Omental fat pad (tissue), 4 donors: ENCODE results near the gene TASP1. TPM values are rescaled to one million over a fixed set of nuclear protein-coding genes. Genes with fewer than 3 reads are reported as not detected.

Experiments
- ATAC-seq: fragments of 150-250 bp; one replicate; pipeline ENCODE4 v1.9.1; 2016; ENCODE audit warnings: mild to moderate bottlenecking, moderate library complexity; ENCODE audit not compliant: low FRiP score
- DNase-seq: peaks from one replicate; pipeline ENCODE4 v3.0.0-alpha.2; 2019; ENCODE audit warnings: low spot score
- total RNA-seq, 4 donors: library from RNA; depleted of rRNA; stranded (reverse); fragments of >200 nt; gene quantifications; one replicate each; pipeline ENCODE4 v1.1.0, GENCODE V29; 2016
- TF ChIP-seq, protein P1 (sequence below), 3 donors: fragments of 450-650 bp; IDR thresholded peaks; one replicate each; pipeline ENCODE4 v1.5.1; 2016 to 2017; ENCODE audit warnings: antibody characterized with exemption in 3 of 3, mild to moderate bottlenecking in 3 of 3, moderate library complexity in 2 of 3

Gene TASP1
- total RNA-seq, 4 donors from 2014 or later: 8.0 to 12.8 (median 11.1) TPM

DNA sequence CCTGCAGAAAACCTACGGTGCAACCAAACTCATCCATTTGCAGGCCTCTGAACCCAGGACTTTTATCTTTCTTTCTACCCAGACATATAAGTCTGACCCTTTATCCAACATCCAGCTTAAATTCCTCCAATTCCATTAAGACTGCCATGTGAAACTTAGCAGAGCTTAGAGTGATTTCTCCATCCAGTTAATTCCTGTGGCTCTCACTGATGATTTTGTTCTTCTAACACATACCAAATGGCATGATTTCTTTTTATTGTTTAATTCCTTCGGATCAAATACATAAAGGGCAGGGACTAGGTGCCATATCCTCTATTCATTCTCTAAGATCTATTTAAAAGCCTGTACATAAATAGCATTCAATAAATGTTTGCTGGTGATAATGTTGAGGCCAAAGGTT is 92.9 kb downstream of the TASP1 start:
- DNase-seq: no peak
- ATAC-seq: no peak
- TF ChIP-seq, protein P1, sequence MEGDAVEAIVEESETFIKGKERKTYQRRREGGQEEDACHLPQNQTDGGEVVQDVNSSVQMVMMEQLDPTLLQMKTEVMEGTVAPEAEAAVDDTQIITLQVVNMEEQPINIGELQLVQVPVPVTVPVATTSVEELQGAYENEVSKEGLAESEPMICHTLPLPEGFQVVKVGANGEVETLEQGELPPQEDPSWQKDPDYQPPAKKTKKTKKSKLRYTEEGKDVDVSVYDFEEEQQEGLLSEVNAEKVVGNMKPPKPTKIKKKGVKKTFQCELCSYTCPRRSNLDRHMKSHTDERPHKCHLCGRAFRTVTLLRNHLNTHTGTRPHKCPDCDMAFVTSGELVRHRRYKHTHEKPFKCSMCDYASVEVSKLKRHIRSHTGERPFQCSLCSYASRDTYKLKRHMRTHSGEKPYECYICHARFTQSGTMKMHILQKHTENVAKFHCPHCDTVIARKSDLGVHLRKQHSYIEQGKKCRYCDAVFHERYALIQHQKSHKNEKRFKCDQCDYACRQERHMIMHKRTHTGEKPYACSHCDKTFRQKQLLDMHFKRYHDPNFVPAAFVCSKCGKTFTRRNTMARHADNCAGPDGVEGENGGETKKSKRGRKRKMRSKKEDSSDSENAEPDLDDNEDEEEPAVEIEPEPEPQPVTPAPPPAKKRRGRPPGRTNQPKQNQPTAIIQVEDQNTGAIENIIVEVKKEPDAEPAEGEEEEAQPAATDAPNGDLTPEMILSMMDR (IDR thresholded peaks at IDR 0.05): no peak

DNA sequence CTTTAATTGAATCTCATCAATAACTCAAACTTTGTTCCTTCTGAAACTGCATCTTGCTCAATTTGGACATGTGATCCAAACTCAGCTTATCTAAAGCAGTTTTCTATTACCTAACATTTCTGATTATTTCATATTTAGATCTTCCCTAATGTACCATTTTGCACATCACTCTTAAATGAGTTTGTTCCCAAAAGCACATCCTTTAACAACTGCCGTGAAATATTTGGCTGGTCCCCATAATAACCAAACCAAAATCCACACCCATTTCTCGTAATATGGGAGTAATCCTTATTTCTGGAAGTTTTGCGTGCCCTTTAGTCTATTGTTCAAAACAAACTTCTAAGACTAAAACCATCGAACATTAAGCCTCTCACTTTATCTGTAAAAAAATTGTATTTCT is 94.9 kb downstream of the TASP1 start:
- TF ChIP-seq, protein P1 (IDR thresholded peaks at IDR 0.05): no peak
- DNase-seq (no peak), ATAC-seq (no peak)

- DNase-seq (no peak), ATAC-seq (no peak)
- TF ChIP-seq, protein P1 (IDR thresholded peaks at IDR 0.05): no peak
Observed at GRCh38 chr20:13535627-13536026, 103.1 kb downstream of the TASP1 start.

DNA sequence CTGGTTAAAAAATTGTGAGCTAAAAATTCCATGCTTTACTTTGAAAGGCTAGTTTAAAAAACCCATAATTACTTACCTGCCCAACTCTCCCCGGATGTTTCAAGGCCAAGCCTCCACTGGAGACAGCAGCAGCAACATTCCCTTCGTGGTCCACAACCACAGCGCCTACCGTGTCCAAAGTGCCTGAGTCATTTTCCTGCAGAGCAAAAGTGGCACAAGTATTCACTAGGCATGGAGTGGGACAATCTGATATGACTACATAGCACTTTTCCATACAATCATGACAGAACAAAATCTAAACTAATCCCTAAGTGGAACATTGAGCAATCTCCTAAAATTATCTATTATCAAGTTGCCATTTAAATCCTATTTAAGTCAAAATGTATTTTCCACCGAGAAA is 104.8 kb downstream of the TASP1 start:
- TF ChIP-seq, protein P1 (IDR thresholded peaks at IDR 0.05): no peak
- ATAC-seq (no peak), DNase-seq (no peak)

- no peak for ATAC-seq
- no peak for DNase-seq
Observed at GRCh38 chr20:13530146-13530545, 108.6 kb downstream of the TASP1 start.

GRCh38 chr20:13526551-13526950 is 112.2 kb downstream of the TASP1 start:
- DNase-seq (no peak), ATAC-seq (no peak)
- TF ChIP-seq, protein P1 (IDR thresholded peaks at IDR 0.05): no peak

More at GRCh38 chr20:13530146-13530545, 108.6 kb downstream of the TASP1 start:
- TF ChIP-seq, protein P1 (IDR thresholded peaks at IDR 0.05): no peak

- TF ChIP-seq, protein P1 (IDR thresholded peaks at IDR 0.05): no peak
- DNase-seq: no peak
- no peak for ATAC-seq
Observed at GRCh38 chr20:13525225-13525940, 113.3 kb downstream of the TASP1 start.
